Right atrium auricular region (tissue), 2 donors: ENCODE data around the gene PTPRD. TPM values are rescaled to one million over a fixed set of nuclear protein-coding genes. Genes with fewer than 3 reads are reported as not detected.

ENCODE experiments used
- DNase-seq: peaks from one replicate; pipeline ENCODE4 v3.0.0-alpha.2; 2019; ENCODE audit warnings: low spot score
- H3K27ac ChIP-seq, 2 donors: fragments of 200-600 bp; sonication (generic); 1 replicate in 1 of 2; 2 replicates in 1 of 2; pipeline ENCODE4 v1.5.1; 2016 to 2019
- H3K27me3 ChIP-seq, 2 donors: fragments of 200-600 bp; sonication (generic); one replicate each; pipeline versions ENCODE4 v1.5.1 to v1.6.0; 2017 to 2019
- H3K36me3 ChIP-seq: fragments of 200-600 bp; sonication (generic); one replicate; pipeline ENCODE4 v1.5.1; 2016
- H3K4me1 ChIP-seq, 2 donors: fragments of 200-600 bp; sonication (generic); one replicate each; pipeline versions ENCODE4 v1.5.1 to v1.6.0; 2017 to 2019
- H3K4me3 ChIP-seq, 2 donors: fragments of 200-600 bp; sonication (generic); 1 replicate in 1 of 2; 2 replicates in 1 of 2; pipeline ENCODE4 v1.5.1; 2017 to 2019; ENCODE audit warnings: mild to moderate bottlenecking in 1 of 2, moderate library complexity in 1 of 2
- H3K9me3 ChIP-seq, 2 donors: fragments of 200-600 bp; sonication (generic); one replicate each; pipeline ENCODE4 v1.5.1; 2019
- CTCF ChIP-seq, 2 donors: fragments of 200-600 bp; sonication (generic); IDR thresholded peaks; one replicate each; pipeline ENCODE4 v1.5.1; 2019; ENCODE audit warnings: antibody characterized with exemption in 2 of 2
- total RNA-seq, 2 donors: library from RNA; depleted of rRNA; stranded (reverse); fragments of >200 nt; gene quantifications; one replicate each; pipeline ENCODE4 v1.1.0, GENCODE V29; 2016

The PTPRD gene
- total RNA-seq, 2 donors from 2014 or later: 5.5 to 6.6 TPM

DNA sequence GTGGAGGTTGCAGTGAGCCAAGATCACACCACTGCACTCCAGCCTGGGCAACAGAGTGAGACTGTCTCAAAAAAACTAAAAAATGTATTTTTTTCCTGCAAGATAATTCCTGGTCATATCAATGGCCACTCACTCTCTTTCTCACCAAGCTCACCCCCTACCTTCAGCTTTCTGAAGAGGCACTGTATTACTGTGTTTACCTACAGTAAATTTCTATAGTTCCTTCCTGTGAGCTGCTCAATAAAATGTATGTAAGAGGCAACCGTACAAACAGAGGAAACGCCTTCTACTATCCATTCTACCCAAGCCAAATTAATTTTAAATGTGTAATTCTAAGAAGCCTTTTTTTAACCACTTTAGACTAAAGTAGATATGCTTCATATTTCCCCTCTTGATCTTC, 1883.9 kb downstream of the PTPRD start:
- H3K4me1 ChIP-seq: peaks cover 0 to 6% of the 10 kb centered on the region in 2 donors
- no peak overlapping the region for H3K4me3 ChIP-seq
- no peaks in the 10 kb centered on the region for H3K9me3 ChIP-seq
- H3K27ac ChIP-seq: no peak overlapping the region
- no peaks in the 10 kb centered on the region for H3K36me3 ChIP-seq
- no peak for DNase-seq
- H3K27me3 ChIP-seq: no peaks in the 10 kb centered on the region
- TF ChIP-seq CTCF (IDR thresholded peaks at IDR 0.05): no peak

DNA sequence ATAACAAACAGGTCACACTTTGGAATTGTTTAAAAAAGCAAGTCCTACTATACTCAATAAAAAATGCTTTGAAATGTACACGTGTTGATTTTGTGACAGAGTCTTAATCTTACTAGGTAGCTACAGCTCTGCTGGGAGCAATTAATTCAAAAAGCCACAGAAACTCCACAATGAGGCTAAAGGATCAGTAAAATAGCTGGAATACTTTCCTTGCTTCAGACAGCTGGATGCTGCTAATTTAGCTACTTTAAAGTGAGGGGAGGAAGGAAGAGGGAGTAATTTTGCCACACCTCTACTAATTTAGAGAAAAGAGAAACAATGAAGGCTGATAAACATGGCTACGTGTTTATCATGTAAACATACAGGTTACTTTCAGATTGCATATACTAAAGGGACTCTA, 1885.6 kb downstream of the PTPRD start:
- Histone ChIP-seq H3K27me3 (no peaks in the 10 kb centered on the region), H3K27ac (no peak overlapping the region), H3K36me3 (no peaks in the 10 kb centered on the region), H3K4me1 (no peaks in the 10 kb centered on the region), H3K4me3 (no peak overlapping the region), H3K9me3 (no peaks in the 10 kb centered on the region)
- TF ChIP-seq CTCF (IDR thresholded peaks at IDR 0.05): no peak
- no peak for DNase-seq

- no peaks in the 10 kb centered on the region for H3K36me3 ChIP-seq
- no peaks in the 10 kb centered on the region for H3K27me3 ChIP-seq
- no peaks in the 10 kb centered on the region for H3K4me1 ChIP-seq
- TF ChIP-seq CTCF (IDR thresholded peaks at IDR 0.05): no peak
- no peaks in the 10 kb centered on the region for H3K9me3 ChIP-seq
- H3K4me3 ChIP-seq: no peak overlapping the region
- H3K27ac ChIP-seq: no peak overlapping the region
- no peak for DNase-seq
Measured at GRCh38 chr9:8726692-8727091, 1886.1 kb downstream of the PTPRD start.

DNA sequence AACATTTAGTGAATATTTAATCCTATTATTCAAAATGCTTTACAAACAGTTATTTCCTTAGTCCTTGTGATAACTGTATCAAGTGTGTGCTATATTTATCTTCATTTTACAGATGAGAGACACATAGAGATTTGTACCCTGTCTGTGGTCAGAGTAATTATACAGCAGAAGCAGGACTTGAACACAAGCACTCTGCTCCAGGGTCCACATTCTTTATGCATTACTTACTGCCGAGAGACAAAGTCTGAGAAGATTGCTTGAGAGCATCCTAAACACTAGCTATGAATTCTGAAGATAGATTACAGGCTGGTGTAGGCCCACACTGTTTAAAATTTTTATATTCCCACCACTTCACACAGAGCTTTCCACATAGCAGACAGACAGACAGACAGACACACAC, 1887.2 kb downstream of the PTPRD start:
- TF ChIP-seq CTCF (IDR thresholded peaks at IDR 0.05): no peak
- Histone ChIP-seq H3K27me3 (no peaks in the 10 kb centered on the region), H3K4me3 (no peak overlapping the region), H3K4me1 (no peaks in the 10 kb centered on the region), H3K36me3 (no peaks in the 10 kb centered on the region), H3K27ac (no peak overlapping the region), H3K9me3 (no peaks in the 10 kb centered on the region)
- no peak for DNase-seq

DNA sequence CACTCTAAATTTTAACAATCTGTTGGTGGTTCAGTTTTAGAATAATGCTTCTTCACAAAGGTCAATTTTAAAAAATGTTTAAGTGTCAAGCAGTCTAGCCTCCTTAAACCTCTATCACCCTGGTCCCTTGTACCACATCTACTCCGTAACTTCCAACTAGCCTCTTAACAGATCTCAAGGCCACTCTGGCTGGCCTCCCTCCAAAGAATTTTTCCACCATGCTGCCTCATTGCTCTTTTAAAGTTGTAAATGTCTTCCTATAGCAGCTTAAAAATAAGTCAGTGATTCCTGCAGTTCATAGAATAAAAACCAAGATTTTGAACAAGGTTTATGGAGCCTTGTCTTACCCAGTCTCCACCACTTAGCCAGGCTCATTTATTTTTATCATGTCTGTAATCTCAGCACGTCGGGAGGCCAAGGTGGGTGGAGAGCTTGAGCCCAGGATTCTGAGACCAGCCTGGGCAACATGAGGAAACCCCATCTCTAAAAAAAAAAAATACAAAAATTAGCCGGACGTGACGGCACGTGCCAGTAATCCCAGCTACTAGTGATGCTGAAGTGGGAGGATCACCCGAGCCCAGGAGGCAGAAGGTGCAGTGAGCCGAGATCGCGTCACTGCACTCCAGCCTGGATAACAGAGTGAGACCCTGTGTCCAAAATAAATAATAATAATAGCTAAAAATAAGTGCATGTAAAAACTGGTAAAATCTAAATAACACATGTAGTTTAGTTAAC, 1888.4 kb downstream of the PTPRD start:
- Histone ChIP-seq H3K4me1 (no peaks in the 10 kb centered on the region), H3K27me3 (no peaks in the 10 kb centered on the region), H3K27ac (no peak overlapping the region), H3K36me3 (no peaks in the 10 kb centered on the region), H3K9me3 (no peaks in the 10 kb centered on the region), H3K4me3 (no peak overlapping the region)
- DNase-seq: no peak
- TF ChIP-seq CTCF (IDR thresholded peaks at IDR 0.05): no peak

DNA sequence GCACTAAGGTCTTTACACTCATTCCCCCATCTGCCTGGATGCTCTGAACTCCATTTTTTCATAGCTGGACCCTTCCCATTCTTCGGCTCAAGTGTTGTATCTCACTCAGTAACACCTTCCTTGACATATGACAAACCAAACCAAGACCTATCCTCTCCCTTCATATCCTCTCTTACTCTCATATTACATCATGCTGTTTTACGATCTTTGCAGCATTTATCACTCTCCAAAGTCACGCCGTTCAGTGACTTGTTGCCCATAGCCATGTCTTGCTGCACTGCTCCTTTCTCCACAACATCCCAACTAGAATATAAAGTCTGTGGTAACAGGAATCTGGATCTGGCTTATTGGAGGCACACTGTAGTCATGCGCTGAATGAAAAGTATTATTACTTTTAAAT, 1889.6 kb downstream of the PTPRD start:
- no peaks in the 10 kb centered on the region for H3K36me3 ChIP-seq
- H3K27me3 ChIP-seq: no peaks in the 10 kb centered on the region
- no peak overlapping the region for H3K27ac ChIP-seq
- no peak overlapping the region for H3K4me3 ChIP-seq
- TF ChIP-seq CTCF (IDR thresholded peaks at IDR 0.05): no peak
- no peak for DNase-seq
- no peaks in the 10 kb centered on the region for H3K4me1 ChIP-seq
- no peaks in the 10 kb centered on the region for H3K9me3 ChIP-seq
